Activated CD8-positive, alpha-beta memory T cell treated with anti-CD3 and anti-CD28 coated beads, Interleukin-2, amount 50 U/mL, for 48 hours (primary cell): ENCODE results near the gene SDK1.

ENCODE experiments used
- DNase-seq: peaks from one replicate; pipeline ENCODE4 v3.0.0-alpha.2; 2020

The SDK1 gene

GRCh38 chr7:3835109-3835508, 534.1 kb downstream of the SDK1 start:
- no peak for DNase-seq

GRCh38 chr7:3836855-3837254, 535.8 kb downstream of the SDK1 start:
- no peak for DNase-seq

DNA sequence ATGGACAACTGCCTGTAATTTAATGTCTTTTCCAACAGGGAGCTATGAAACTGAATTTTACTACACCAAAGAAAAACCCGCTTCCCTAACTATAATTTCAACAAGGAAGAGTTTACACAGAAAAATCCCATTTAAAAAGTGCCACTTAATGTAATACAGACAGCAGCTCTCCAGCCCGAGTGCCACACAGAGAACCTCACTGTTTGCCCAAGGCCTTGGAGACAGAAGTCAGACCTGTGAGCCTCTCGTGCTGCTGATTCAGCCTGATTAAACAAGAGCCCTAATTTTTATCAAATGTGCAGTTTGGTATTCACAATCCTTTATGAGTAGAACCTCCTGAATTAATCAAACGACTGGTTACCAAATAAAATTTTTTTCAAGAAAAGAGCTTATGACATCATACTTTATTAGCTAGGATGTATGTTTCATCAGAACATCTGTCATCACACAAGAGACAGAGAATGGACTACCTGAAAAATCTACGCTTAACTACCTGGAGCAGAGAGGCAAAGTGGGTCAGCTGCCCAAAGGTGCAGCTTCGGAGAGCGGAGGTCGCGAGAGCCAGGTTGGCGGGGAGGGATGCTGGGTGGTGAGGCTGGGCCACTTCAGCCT, 543.6 kb downstream of the SDK1 start:
- no peak for DNase-seq

- DNase-seq: no peak
Measured at GRCh38 chr7:3846738-3847137, 545.7 kb downstream of the SDK1 start.

- no peak for DNase-seq
Measured at GRCh38 chr7:3847336-3847735, 546.3 kb downstream of the SDK1 start.

- DNase-seq: no peak
Measured at GRCh38 chr7:3859431-3859830, 558.4 kb downstream of the SDK1 start.

- DNase-seq: no peak
Measured at GRCh38 chr7:3860932-3861331, 559.9 kb downstream of the SDK1 start.

DNA sequence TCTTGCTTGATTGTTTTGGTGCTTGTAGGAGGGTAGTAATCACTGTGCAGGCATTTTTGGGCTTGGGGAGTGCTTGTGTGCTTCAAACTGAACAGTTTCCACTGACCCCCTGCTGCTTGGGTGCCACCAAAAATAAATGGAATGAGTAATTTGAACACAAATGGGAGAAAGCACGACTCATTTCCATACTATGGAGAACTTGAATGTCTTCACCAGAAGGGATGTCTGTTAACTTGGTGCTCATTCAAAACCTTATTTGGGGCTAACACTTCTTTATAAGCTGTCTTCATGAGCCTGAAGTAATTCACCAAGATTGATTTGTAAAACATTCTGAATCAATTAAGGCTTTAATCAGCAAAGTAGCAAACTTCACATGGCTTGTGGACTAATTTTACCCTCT, 560.3 kb downstream of the SDK1 start:
- DNase-seq: no peak

- DNase-seq: no peak
Measured at GRCh38 chr7:3861941-3862340, 560.9 kb downstream of the SDK1 start.

DNA sequence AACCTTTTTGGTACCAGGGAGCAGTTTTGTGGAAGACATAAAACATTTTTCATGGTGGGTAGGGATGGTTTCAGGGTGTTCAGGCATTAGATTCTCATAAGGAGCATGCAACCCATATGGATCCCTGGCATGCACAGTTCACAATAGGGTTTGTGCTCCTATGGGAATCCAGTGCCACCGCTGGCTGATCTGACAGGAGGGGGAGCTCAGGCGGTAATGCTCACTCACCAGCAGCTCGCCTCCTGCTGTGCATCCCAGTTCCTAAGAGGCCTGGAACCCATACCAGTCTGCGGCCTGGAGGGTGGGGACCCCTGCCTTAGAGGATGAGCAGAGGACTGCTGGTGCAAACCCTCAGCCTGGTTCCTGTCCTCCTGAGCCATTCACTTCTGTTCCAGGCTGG, 561.7 kb downstream of the SDK1 start:
- DNase-seq: no peak

DNA sequence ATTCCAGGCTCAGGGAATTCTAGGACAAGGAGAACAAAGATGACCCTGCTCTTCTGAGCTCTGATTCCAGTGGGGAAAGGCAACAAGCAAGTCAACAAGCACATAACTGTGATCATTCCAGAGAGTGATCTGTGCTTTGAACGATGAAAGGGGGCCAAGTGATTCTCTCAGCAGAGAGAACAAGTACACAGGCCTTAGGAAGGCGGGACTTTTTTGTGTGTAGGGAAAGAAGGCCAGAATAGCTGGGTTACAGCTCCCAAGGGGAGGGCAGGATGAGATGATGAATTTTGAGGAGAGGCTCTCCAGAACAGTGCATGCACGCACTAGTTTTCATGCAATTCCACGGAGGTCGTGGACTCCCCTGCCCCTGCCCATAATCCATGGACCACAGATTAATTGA, 565.2 kb downstream of the SDK1 start:
- no peak for DNase-seq

DNA sequence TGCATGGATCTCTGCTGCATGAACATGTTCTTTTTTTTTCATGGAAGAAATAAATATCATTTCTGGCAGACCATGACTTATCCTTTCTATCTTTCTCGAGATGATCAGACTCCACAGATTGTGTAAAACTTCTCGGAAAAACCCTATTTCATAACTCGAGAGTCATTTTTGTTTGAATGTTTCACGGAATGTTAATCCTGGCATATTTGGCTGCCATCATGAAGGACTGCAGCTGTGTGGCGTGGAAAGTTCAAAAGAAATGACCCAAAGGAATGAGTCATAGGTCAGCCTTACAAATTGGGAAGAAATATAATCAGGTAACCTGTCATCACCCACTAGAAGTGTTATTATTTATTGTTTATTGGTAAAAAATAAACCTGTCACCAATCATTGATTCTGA, 566.8 kb downstream of the SDK1 start:
- no peak for DNase-seq

- no peak for DNase-seq
Measured at GRCh38 chr7:3879355-3880075, 578.5 kb downstream of the SDK1 start.

- DNase-seq: no peak
Measured at GRCh38 chr7:3880228-3880987, 579.4 kb downstream of the SDK1 start.

DNA sequence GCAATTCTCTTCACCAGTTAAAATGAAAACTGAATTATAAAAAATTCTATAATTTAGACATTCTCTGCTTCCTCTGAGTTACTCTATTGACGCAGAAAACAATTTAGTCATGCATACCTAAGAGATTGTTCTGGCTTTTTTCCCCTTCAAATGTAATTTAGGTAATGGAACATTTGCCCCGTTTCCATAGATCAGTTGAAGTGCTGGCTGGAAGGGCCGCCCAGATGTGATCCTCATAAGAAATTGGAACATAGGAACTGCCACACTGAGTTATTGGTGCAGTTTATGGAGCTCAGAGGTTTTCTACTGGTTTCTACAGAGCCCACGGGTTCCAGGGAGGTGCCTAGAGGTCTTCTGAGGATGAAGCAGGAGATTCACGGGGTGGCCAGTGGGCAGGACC, 581.7 kb downstream of the SDK1 start:
- no peak for DNase-seq

DNA sequence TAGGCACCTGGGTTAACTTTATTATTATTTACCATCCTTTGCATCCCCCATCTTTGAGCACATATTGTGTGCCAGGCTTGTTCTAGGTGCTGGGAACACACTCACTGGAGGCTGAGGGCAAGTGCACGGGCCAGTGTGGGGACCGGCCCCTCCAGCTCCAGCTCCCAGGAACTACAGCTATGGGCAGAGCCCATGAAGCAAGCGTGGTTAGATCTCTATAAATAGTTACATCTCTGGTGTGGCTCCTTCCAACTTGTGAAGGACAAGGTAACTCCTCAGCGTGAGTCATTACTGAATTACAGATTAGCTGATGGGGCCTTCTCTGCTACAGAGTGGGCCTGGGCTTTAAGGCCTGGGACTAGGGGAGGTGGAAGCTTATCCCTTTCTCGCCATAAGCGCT, 583.5 kb downstream of the SDK1 start:
- no peak for DNase-seq

DNA sequence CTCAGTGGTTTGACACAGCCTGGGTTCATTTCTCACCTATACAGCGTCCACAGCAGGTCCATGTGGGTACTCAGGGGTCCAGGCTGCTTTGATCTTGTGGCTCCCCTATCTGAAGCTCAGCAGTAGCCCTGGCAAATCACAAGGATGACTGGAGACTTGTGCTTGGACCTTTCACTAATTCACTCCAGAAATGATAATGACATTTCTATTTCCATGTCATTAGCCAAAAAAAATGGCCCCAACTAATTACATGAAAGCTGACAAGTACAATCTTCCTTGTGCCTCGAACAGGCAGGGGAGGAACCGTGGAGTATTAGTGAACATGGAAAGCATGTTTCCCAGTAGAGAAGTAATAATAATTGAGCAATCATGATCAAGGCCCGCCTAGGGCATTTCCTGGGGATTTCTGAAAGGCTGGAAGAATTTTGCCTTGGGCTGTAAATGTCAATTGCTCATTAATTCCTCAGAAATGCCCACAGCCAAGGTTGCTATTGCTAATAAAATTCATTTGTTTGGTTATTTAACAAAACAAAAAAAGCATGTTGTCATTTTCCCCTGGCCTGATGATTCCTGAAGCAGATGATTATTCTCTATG, 586.1 kb downstream of the SDK1 start:
- DNase-seq: no peak

DNA sequence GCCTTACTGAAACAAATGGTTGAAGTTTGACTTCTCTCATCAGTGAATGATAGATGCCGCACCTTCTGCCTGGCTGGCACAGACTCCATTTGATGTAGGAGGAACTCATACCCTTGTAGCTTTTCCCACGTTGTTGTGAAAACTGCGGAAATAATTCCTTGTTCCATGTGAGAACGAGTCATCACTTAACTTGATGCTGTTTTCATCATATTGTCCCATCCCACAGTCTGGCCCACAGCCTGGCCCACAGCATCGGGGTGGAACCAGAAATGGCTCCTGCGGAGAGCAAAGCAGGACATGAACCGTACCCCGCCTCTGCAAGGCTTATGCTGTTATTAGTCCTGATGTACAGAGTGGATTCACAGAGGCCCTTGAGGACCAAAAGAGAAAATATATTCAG, 587.0 kb downstream of the SDK1 start:
- DNase-seq: no peak

DNA sequence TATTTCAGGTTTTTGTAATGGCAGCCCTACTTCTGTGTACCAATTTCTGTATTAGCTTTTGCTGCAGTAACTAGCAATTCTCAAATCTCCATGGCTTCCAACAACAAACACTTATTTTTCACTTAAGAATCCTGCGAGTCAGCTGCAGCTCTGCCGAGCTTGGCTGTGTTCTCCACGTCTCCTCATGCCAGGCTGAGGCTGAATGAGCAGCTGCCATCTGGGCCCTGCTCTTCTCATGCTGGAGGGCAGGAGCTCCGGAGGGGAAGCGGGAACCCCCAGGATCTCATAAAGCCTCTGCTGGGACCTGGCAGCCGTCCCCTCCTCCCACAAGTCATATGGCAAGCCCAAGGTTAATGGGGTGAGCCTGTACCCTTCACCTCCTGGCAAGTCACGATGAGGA, 591.1 kb downstream of the SDK1 start:
- DNase-seq: no peak

DNA sequence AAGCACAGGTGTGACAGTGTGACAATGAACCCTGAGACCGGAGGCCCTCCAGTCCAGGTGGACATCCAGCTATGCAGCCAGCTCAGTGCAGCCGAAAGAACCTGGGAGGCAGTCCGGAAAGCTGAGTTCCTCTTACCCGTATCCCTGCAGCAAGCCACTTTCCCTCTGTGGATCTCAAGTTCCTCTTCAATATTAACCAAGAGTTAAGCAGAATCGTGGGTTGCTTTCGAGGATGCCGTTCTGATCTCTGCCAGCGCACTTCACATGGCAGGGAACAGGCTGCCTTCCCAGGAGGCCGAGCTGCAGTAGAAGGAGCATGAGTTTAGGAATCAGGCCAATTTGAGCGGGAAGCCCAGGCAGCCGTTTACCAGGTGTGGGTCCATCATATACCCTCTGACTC, 591.6 kb downstream of the SDK1 start:
- DNase-seq: no peak

DNA sequence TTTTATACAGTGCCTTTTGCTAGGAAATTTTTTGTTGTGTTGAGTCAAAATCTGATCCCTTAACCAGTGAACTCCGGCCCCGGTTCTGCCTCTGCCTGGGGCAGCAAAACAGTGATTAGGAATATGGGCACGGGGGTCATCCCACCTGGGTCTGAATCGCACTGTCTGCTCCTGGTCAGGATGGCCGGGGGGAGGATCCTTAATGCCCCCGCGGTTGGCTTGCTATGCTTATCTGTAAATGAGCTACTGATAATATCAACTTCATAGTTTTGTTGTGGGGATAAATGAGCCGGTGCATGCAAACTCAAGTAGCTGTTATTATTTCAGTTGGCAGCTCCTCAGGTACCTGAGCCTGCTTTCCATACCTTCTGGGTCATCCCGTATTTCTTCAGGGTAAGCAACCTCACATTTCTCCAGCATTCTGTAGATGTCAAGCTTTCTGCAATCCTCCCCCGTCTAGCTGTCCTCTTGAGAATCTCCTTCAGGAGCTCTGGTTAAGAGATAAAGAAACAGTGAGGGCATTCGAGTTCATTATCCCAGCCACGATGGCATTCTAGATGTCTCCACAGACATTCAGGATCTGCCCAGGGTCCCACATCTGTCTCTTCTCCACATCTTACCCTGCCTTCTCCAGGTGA, 592.2 kb downstream of the SDK1 start:
- DNase-seq: no peak

- no peak for DNase-seq
Measured at GRCh38 chr7:3893789-3894153, 592.7 kb downstream of the SDK1 start.

- DNase-seq: no peak
Measured at GRCh38 chr7:3895341-3896116, 594.5 kb downstream of the SDK1 start.
